WTC11 (cell line): ENCODE measurements around the gene MLST8.
"Not testable (repeated sequence)": the region's sequence is repeated elsewhere in the genome, so short reads cannot be mapped to it uniquely, and the experiment has no call there.

Experiments used
- CREB1 ChIP-seq: sonication (generic); formaldehyde crosslinking; IDR thresholded peaks from 2 replicates; pipeline ENCODE4 v1.8.0; 2023; ENCODE audit warnings: mild to moderate bottlenecking, missing genetic modification reagents
- CTCF ChIP-seq: fragments of 200-600 bp; IDR thresholded peaks from 2 replicates; pipeline ENCODE4 v1.8.0; 2022; ENCODE audit warnings: antibody characterized with exemption
- ETV6 ChIP-seq: sonication (generic); formaldehyde crosslinking; IDR thresholded peaks from 2 replicates; pipeline ENCODE4 v1.8.1; 2022; ENCODE audit warnings: mild to moderate bottlenecking, missing genetic modification reagents
- IRF1 ChIP-seq: sonication (generic); formaldehyde crosslinking; IDR thresholded peaks from 2 replicates; pipeline ENCODE4 v1.8.0; 2023; ENCODE audit warnings: missing genetic modification reagents
- JUN ChIP-seq: sonication (generic); formaldehyde crosslinking; IDR thresholded peaks from 2 replicates; pipeline ENCODE4 v1.8.0; 2023; ENCODE audit warnings: mild to moderate bottlenecking, missing genetic modification reagents
- MAX ChIP-seq: sonication (generic); formaldehyde crosslinking; IDR thresholded peaks from 2 replicates; pipeline ENCODE4 v1.8.0; 2022; ENCODE audit warnings: mild to moderate bottlenecking, missing genetic modification reagents
- NFYB ChIP-seq: sonication (generic); formaldehyde crosslinking; conservative IDR thresholded peaks from 2 replicates; pipeline ENCODE4 v1.8.0; 2022; ENCODE audit warnings: low read depth, missing genetic modification reagents
- OVOL2 ChIP-seq: fragments of 250-450 bp; sonication (Bioruptor Pico); IDR thresholded peaks from 2 replicates; pipeline ENCODE4 v1.9.0; 2021; ENCODE audit warnings: mild to moderate bottlenecking, borderline replicate concordance
- SP1 ChIP-seq: sonication (generic); formaldehyde crosslinking; conservative IDR thresholded peaks from 2 replicates; pipeline ENCODE4 v1.8.1; 2022; ENCODE audit warnings: missing genetic modification reagents
- ZNF121 ChIP-seq: sonication (generic); formaldehyde crosslinking; IDR thresholded peaks from 2 replicates; pipeline ENCODE4 v1.8.0; 2023; ENCODE audit warnings: missing genetic modification reagents
- ZNF263 ChIP-seq: sonication (generic); formaldehyde crosslinking; IDR thresholded peaks from 2 replicates; pipeline ENCODE4 v1.8.1; 2022; ENCODE audit warnings: low read depth, mild to moderate bottlenecking, moderate library complexity, missing genetic modification reagents
- TF ChIP-seq, protein P1 (sequence below): sonication (generic); formaldehyde crosslinking; IDR thresholded peaks from 2 replicates; pipeline ENCODE4 v1.8.1; 2023; ENCODE audit warnings: mild to moderate bottlenecking, missing genetic modification reagents, borderline replicate concordance
- TF ChIP-seq, protein P2 (sequence below): sonication (generic); formaldehyde crosslinking; conservative IDR thresholded peaks from 2 replicates; pipeline ENCODE4 v1.8.1; 2023; ENCODE audit warnings: mild to moderate bottlenecking, low read depth, missing genetic modification reagents, moderate library complexity
- TF ChIP-seq, protein P3 (sequence below): sonication (generic); formaldehyde crosslinking; IDR thresholded peaks from 2 replicates; pipeline ENCODE4 v1.8.1; 2023; ENCODE audit warnings: mild to moderate bottlenecking, missing genetic modification reagents, moderate library complexity

DNA sequence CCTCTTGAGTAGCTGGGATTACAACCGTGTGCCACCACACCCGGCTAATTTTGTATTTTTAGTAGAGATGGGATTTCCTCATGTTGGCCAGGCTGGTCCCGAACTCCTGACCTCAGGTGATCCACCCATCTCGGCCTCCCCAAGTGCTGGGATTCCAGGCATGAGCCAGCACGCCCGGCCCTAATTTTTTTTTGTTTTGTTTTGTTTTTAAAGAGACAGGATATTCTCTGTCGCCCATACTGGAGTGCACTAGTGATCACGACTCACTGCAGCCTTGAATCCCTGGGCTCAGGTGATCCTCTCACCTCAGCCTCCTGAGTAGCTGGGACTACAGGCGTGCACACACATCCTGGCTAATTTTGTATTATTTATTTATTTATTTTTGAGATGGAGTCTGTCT, 35.1 kb downstream of the MLST8 start:
- not testable (repeated sequence) for TF ChIP-seq CTCF; IRF1; ZNF121 (CRISPR knock-in tag); MAX (CRISPR knock-in tag); CREB1 (CRISPR knock-in tag); ZNF263 (CRISPR knock-in tag); NFYB; SP1 (CRISPR knock-in tag); OVOL2 (CRISPR knock-in tag); ETV6 (CRISPR knock-in tag); JUN (CRISPR knock-in tag)
- TF ChIP-seq, protein P1, sequence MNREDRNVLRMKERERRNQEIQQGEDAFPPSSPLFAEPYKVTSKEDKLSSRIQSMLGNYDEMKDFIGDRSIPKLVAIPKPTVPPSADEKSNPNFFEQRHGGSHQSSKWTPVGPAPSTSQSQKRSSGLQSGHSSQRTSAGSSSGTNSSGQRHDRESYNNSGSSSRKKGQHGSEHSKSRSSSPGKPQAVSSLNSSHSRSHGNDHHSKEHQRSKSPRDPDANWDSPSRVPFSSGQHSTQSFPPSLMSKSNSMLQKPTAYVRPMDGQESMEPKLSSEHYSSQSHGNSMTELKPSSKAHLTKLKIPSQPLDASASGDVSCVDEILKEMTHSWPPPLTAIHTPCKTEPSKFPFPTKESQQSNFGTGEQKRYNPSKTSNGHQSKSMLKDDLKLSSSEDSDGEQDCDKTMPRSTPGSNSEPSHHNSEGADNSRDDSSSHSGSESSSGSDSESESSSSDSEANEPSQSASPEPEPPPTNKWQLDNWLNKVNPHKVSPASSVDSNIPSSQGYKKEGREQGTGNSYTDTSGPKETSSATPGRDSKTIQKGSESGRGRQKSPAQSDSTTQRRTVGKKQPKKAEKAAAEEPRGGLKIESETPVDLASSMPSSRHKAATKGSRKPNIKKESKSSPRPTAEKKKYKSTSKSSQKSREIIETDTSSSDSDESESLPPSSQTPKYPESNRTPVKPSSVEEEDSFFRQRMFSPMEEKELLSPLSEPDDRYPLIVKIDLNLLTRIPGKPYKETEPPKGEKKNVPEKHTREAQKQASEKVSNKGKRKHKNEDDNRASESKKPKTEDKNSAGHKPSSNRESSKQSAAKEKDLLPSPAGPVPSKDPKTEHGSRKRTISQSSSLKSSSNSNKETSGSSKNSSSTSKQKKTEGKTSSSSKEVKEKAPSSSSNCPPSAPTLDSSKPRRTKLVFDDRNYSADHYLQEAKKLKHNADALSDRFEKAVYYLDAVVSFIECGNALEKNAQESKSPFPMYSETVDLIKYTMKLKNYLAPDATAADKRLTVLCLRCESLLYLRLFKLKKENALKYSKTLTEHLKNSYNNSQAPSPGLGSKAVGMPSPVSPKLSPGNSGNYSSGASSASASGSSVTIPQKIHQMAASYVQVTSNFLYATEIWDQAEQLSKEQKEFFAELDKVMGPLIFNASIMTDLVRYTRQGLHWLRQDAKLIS (CRISPR knock-in tag): not testable (repeated sequence)
- TF ChIP-seq, protein P2, sequence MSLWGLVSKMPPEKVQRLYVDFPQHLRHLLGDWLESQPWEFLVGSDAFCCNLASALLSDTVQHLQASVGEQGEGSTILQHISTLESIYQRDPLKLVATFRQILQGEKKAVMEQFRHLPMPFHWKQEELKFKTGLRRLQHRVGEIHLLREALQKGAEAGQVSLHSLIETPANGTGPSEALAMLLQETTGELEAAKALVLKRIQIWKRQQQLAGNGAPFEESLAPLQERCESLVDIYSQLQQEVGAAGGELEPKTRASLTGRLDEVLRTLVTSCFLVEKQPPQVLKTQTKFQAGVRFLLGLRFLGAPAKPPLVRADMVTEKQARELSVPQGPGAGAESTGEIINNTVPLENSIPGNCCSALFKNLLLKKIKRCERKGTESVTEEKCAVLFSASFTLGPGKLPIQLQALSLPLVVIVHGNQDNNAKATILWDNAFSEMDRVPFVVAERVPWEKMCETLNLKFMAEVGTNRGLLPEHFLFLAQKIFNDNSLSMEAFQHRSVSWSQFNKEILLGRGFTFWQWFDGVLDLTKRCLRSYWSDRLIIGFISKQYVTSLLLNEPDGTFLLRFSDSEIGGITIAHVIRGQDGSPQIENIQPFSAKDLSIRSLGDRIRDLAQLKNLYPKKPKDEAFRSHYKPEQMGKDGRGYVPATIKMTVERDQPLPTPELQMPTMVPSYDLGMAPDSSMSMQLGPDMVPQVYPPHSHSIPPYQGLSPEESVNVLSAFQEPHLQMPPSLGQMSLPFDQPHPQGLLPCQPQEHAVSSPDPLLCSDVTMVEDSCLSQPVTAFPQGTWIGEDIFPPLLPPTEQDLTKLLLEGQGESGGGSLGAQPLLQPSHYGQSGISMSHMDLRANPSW (CRISPR knock-in tag): not testable (repeated sequence)
- TF ChIP-seq, protein P3, sequence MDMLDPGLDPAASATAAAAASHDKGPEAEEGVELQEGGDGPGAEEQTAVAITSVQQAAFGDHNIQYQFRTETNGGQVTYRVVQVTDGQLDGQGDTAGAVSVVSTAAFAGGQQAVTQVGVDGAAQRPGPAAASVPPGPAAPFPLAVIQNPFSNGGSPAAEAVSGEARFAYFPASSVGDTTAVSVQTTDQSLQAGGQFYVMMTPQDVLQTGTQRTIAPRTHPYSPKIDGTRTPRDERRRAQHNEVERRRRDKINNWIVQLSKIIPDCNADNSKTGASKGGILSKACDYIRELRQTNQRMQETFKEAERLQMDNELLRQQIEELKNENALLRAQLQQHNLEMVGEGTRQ: not testable (repeated sequence)
